IMR-90 (cell line): ENCODE results near the gene TOR4A. TPM values are rescaled to one million over a fixed set of nuclear protein-coding genes. Genes with fewer than 3 reads are reported as not detected.

ENCODE experiments used
- ATAC-seq: fragments of 200-7000 bp; cut with Tn5 transposase; 2 replicates; pipeline ENCODE4 v1.9.1; 2020; ENCODE audit warnings: low read depth, mild to moderate bottlenecking, moderate library complexity
- BruUV-seq: library from RNA; stranded (reverse); fragments of 400-500 nt; replicated peaks from 2 replicates; lab custom pipeline; 2021; lab: Mats Ljungman, UMichigan
- CTCF ChIA-PET: fragments of 300-600 bp; formaldehyde crosslinking; extraction: SDS; loops from one replicate; lab custom pipeline; 2021; ENCODE audit warnings: antibody characterized with exemption; lab: Yijun Ruan, JAX
- POLR2A ChIA-PET: fragments of 300-600 bp; sonication (Branson Sonifier 250); formaldehyde crosslinking; loops from one replicate; lab custom pipeline; 2022; ENCODE audit warnings: antibody characterized with exemption; ENCODE audit not compliant: unreplicated experiment; lab: Charles Lee
- DNase-seq: peaks from one replicate; pipeline ENCODE4 v3.0.0; 2013
- H2AFZ ChIP-seq: replicated peaks from 2 replicates; pipeline ENCODE3; 2013; ENCODE audit warnings: low read length, mild to moderate bottlenecking; ENCODE audit not compliant: poor library complexity
- H2AK5ac ChIP-seq: 2 replicates; pipeline ENCODE4 v1.6.1; 2013; ENCODE audit warnings: low read depth, low read length, inconsistent platforms
- H2AK9ac ChIP-seq: replicated peaks from 2 replicates; pipeline ENCODE3; 2013; ENCODE audit warnings: mild to moderate bottlenecking, low read depth, low read length, moderate library complexity; ENCODE audit not compliant: poor library complexity
- H2BK120ac ChIP-seq: 2 replicates; pipeline ENCODE4 v1.6.1; 2013; ENCODE audit warnings: low read depth, low read length, inconsistent platforms
- H2BK15ac ChIP-seq: 3 replicates; pipeline ENCODE4 v1.6.1; 2013; ENCODE audit warnings: low read depth, low read length, inconsistent platforms
- H2BK20ac ChIP-seq: 2 replicates; pipeline ENCODE4 v1.6.1; 2013; ENCODE audit warnings: low read depth, mild to moderate bottlenecking, inconsistent platforms, low read length, moderate library complexity
- H2BK5ac ChIP-seq: 2 replicates; pipeline ENCODE4 v1.6.1; 2013; ENCODE audit warnings: mild to moderate bottlenecking, low read depth, low read length, inconsistent platforms; ENCODE audit not compliant: poor library complexity, severe bottlenecking
- H3K14ac ChIP-seq: replicated peaks from 2 replicates; pipeline ENCODE4 v1.6.1; 2013; ENCODE audit warnings: low read depth, low read length, inconsistent platforms
- H3K18ac ChIP-seq: 2 replicates; pipeline ENCODE4 v1.6.1; 2013; ENCODE audit warnings: low read depth, low read length, control low read depth
- H3K23ac ChIP-seq: 2 replicates; pipeline ENCODE4 v1.6.1; 2013; ENCODE audit warnings: low read depth, low read length, inconsistent platforms
- H3K27ac ChIP-seq: 2 replicates; pipeline ENCODE4 v1.5.1; 2013; ENCODE audit warnings: mild to moderate bottlenecking, control low read depth, low read length; ENCODE audit not compliant: insufficient read depth
- H3K27me3 ChIP-seq: 2 replicates; pipeline ENCODE4 v1.6.1; 2013; ENCODE audit warnings: low read length; ENCODE audit not compliant: control insufficient read depth, insufficient read depth
- H3K36me3 ChIP-seq: 2 replicates; pipeline ENCODE4 v1.6.1; 2013; ENCODE audit warnings: low read length, mixed read lengths; ENCODE audit not compliant: control insufficient read depth, insufficient read depth
- H3K4ac ChIP-seq: 2 replicates; pipeline ENCODE4 v1.6.1; 2013; ENCODE audit warnings: low read depth, low read length, inconsistent platforms
- H3K4me1 ChIP-seq: 2 replicates; pipeline ENCODE4 v1.6.1; 2013; ENCODE audit warnings: low read length, mixed read lengths; ENCODE audit not compliant: control insufficient read depth, insufficient read depth
- H3K4me2 ChIP-seq: 2 replicates; pipeline ENCODE4 v1.6.1; 2013; ENCODE audit warnings: low read depth, mild to moderate bottlenecking, control low read depth, low read length, moderate library complexity
- H3K4me3 ChIP-seq: 2 replicates; pipeline ENCODE4 v1.5.1; 2013; ENCODE audit warnings: low read depth, mild to moderate bottlenecking, control low read depth, low read length, moderate library complexity; ENCODE audit not compliant: insufficient read depth
- H3K56ac ChIP-seq: 2 replicates; pipeline ENCODE4 v1.6.1; 2013; ENCODE audit warnings: low read length, inconsistent platforms; ENCODE audit not compliant: insufficient read depth; ENCODE audit errors: extremely low read depth
- H3K79me1 ChIP-seq, 2 experiments: 2 replicates each; pipeline ENCODE4 v1.6.1; 2013; ENCODE audit warnings: low read length in 2 of 2, inconsistent platforms in 1 of 2, low read depth in 1 of 2
- H3K9ac ChIP-seq: 2 replicates; pipeline ENCODE4 v1.6.1; 2013; ENCODE audit warnings: low read depth, low read length, control low read depth
- H3K9me1 ChIP-seq: 2 replicates; pipeline ENCODE4 v1.6.1; 2013; ENCODE audit warnings: low read length, inconsistent platforms; ENCODE audit not compliant: insufficient read depth
- H3K9me3 ChIP-seq: 2 replicates; pipeline ENCODE4 v1.6.1; 2013; ENCODE audit warnings: low read length; ENCODE audit not compliant: control insufficient read depth, insufficient read depth
- H4K20me1 ChIP-seq: 2 replicates; pipeline ENCODE4 v1.6.1; 2013; ENCODE audit warnings: low read length, inconsistent platforms; ENCODE audit not compliant: insufficient read depth
- H4K5ac ChIP-seq: 2 replicates; pipeline ENCODE4 v1.6.1; 2013; ENCODE audit warnings: mild to moderate bottlenecking, low read depth, low read length, control low read depth
- H4K8ac ChIP-seq, 2 experiments: 2 replicates each; pipeline ENCODE4 v1.6.1; 2013; ENCODE audit warnings: low read depth in 2 of 2, low read length in 2 of 2, control low read depth in 1 of 2, inconsistent platforms in 1 of 2
- H4K91ac ChIP-seq: 2 replicates; pipeline ENCODE4 v1.6.1; 2013; ENCODE audit warnings: low read depth, low read length, inconsistent platforms; ENCODE audit not compliant: insufficient read depth
- BHLHE40 ChIP-seq: fragments of 150-350 bp; IDR thresholded peaks from 2 replicates; pipeline ENCODE4 v1.6.1; 2016; ENCODE audit warnings: mild to moderate bottlenecking, low read depth, low read length
- CEBPB ChIP-seq: IDR thresholded peaks from 2 replicates; pipeline ENCODE4 v1.6.1; 2012; ENCODE audit warnings: low read depth, low read length, improper control_type of control experiment
- CHD1 ChIP-seq: IDR thresholded peaks from 2 replicates; pipeline ENCODE4 v1.6.1; 2012; ENCODE audit warnings: low read depth, low read length, improper control_type of control experiment
- CTCF ChIP-seq: conservative IDR thresholded peaks from 2 replicates; pipeline ENCODE4 v1.5.1; 2012; ENCODE audit warnings: mild to moderate bottlenecking, low read depth, low read length, improper control_type of control experiment
- ELK1 ChIP-seq: fragments of 150-350 bp; IDR thresholded peaks from 2 replicates; pipeline ENCODE4 v1.6.1; 2016; ENCODE audit warnings: low read depth, mild to moderate bottlenecking, low read length, moderate library complexity, borderline replicate concordance
- FOS ChIP-seq: fragments of 150-350 bp; IDR thresholded peaks from 2 replicates; pipeline ENCODE4 v1.6.1; 2016; ENCODE audit warnings: low read depth, low read length
- MAFK ChIP-seq: IDR thresholded peaks from 2 replicates; pipeline ENCODE4 v1.6.1; 2012; ENCODE audit warnings: low read depth, low read length, improper control_type of control experiment
- MAZ ChIP-seq: IDR thresholded peaks from 2 replicates; pipeline ENCODE4 v1.6.1; 2012; ENCODE audit warnings: low read depth, mild to moderate bottlenecking, low read length, improper control_type of control experiment, moderate library complexity, borderline replicate concordance
- MXI1 ChIP-seq: IDR thresholded peaks from 2 replicates; pipeline ENCODE4 v1.6.1; 2012; ENCODE audit warnings: low read depth, mild to moderate bottlenecking, low read length, moderate library complexity, borderline replicate concordance
- NFE2L2 ChIP-seq: fragments of 150-350 bp; IDR thresholded peaks from 2 replicates; pipeline ENCODE4 v1.6.1; 2016; ENCODE audit warnings: low read depth, mild to moderate bottlenecking, low read length
- POLR2A ChIP-seq: IDR thresholded peaks from 2 replicates; pipeline ENCODE4 v1.6.1; 2012; ENCODE audit warnings: mild to moderate bottlenecking, low read depth, low read length
- RAD21 ChIP-seq: IDR thresholded peaks from 2 replicates; pipeline ENCODE4 v1.6.1; 2012; ENCODE audit warnings: low read length, improper control_type of control experiment
- RCOR1 ChIP-seq: IDR thresholded peaks from 2 replicates; pipeline ENCODE4 v1.6.1; 2012; ENCODE audit warnings: mild to moderate bottlenecking, low read length, improper control_type of control experiment; ENCODE audit not compliant: insufficient replicate concordance
- RFX5 ChIP-seq: IDR thresholded peaks from 2 replicates; pipeline ENCODE4 v1.8.0; 2012; ENCODE audit warnings: low read depth, mild to moderate bottlenecking, low read length, moderate library complexity
- SMC3 ChIP-seq: fragments of 150-350 bp; IDR thresholded peaks from 2 replicates; pipeline ENCODE4 v1.6.1; 2016; ENCODE audit warnings: low read depth, mild to moderate bottlenecking, antibody characterized with exemption, low read length, moderate library complexity
- USF2 ChIP-seq: fragments of 150-350 bp; IDR thresholded peaks from 2 replicates; pipeline ENCODE4 v1.6.1; 2017; ENCODE audit warnings: mild to moderate bottlenecking, antibody characterized with exemption, low read length, low read depth
- WGBS, 2 experiments: methylation state at CpG; one replicate each; pipeline versions ENCODE4 v1.1.5 to v1.1.7; 2013; ENCODE audit warnings: missing lambda C conversion rate in 2 of 2; ENCODE audit not compliant: insufficient read length in 1 of 2; ENCODE audit errors: extremely low coverage in 2 of 2; 5-methylcytosine and 5-hydroxymethylcytosine counted together
- dilution Hi-C: fragments of 300-500 bp; cut with HindIII; formaldehyde crosslinking; loops from one replicate; pipeline ENCODE4 v1.14.3; 2018; ENCODE audit warnings: low sequenced_read_pairs; ENCODE audit not compliant: unreplicated experiment
- in situ Hi-C: fragments of 300-500 bp; cut with MboI; formaldehyde crosslinking; loops from 3 replicates; pipeline ENCODE4 v1.14.3; 2019; ENCODE audit warnings: low sequenced_read_pairs, inconsistent platforms, mixed read lengths
- intact Hi-C: fragments of 100-400 bp; cut with micrococcal nuclease; formaldehyde crosslinking; loops from 2 replicates; pipeline ENCODE4 v1.10.0; 2022
- polyA plus RNA-seq, 3 experiments: library from polyadenylated mRNA; depleted of rRNA; stranded (reverse); fragments of >200 nt; gene quantifications; 2 replicates each; pipeline ENCODE4 v1.2.3, GENCODE V29; 2012; ENCODE audit warnings: low replicate concordance in 1 of 3
- total RNA-seq: library from RNA; depleted of rRNA; stranded (reverse); fragments of >200 nt; gene quantifications from 2 replicates; pipeline ENCODE4 v1.2.3, GENCODE V29; 2012

The TOR4A gene
- total and polyA plus RNA-seq, 2 of the 4 experiments (the other 2 are of a cell fraction): 9.7 to 22.9 TPM

- Histone ChIP-seq H3K4me3 (no peak overlapping the region), H4K5ac (no peak overlapping the region), H4K8ac (no peak overlapping the region), H2AK5ac (no peak overlapping the region), H2AK9ac (no peak overlapping the region), H4K91ac (no peak overlapping the region), H2BK120ac (no peak overlapping the region), H3K23ac (no peak overlapping the region), H4K20me1 (peaks cover 24% of the 10 kb centered on the region), H3K14ac (no peak overlapping the region), H3K27me3 (no peaks in the 10 kb centered on the region), H3K36me3 (peaks cover 51% of the 10 kb centered on the region), H3K9me1 (peaks cover 14% of the 10 kb centered on the region), H3K79me1 (peaks cover 13 to 48% of the 10 kb centered on the region in 2 experiments; a peak in 3 of 4 replicates), H3K56ac (no peak overlapping the region), H3K4ac (no peak overlapping the region), H3K9ac (no peak overlapping the region), H3K18ac (no peak overlapping the region), H3K4me2 (no peak overlapping the region), H3K4me1 (peaks cover 12% of the 10 kb centered on the region), H2BK15ac (no peak overlapping the region), H2BK5ac (no peak overlapping the region), H3K27ac (no peak overlapping the region), H3K9me3 (no peaks in the 10 kb centered on the region), H2AFZ (no peak overlapping the region), H2BK20ac (no peak overlapping the region)
- ATAC-seq (no peak), DNase-seq (no peak)
- WGBS, 2 experiments: 99% methylated on average over 12 of the region's 29 CpGs; no CpG with 5 or more reads in 1 of the 2 experiments
- no TSS peak for BruUV-seq
- intact Hi-C loops: no loop called here
- CTCF ChIA-PET: no interaction called here
- no peak for TF ChIP-seq SMC3
- TF ChIP-seq RAD21: no peak
- TF ChIP-seq CEBPB: no peak
- TF ChIP-seq BHLHE40: no peak
- TF ChIP-seq RFX5: no peak
- TF ChIP-seq CHD1: no peak
- TF ChIP-seq MAZ: no peak
- TF ChIP-seq ELK1: no peak
- TF ChIP-seq USF2: no peak
- no peak for TF ChIP-seq FOS
- TF ChIP-seq MXI1: no peak
- no peak for TF ChIP-seq CTCF
- TF ChIP-seq RCOR1: no peak
- TF ChIP-seq POLR2A: no peak
- no peak for TF ChIP-seq NFE2L2
- no peak for TF ChIP-seq MAFK
- POLR2A ChIA-PET: interaction anchor here (0.6 kb wide), 1 partner anchor 19 kb away, joined by 7 read pairs; no protein-coding TSS in a partner anchor
- dilution Hi-C loops: no loop called here
- in situ Hi-C loops: no loop called here
Measured at GRCh38 chr9:137265496-137266161, 11.9 kb upstream of the TOR4A start.
